Erythroblast (primary cell): ENCODE results near the gene CEP250.

Experiments used
- GATA1 ChIP-seq: IDR thresholded peaks from 2 replicates; pipeline ENCODE4 v1.6.1; 2011; ENCODE audit warnings: low read depth, mild to moderate bottlenecking, control low read depth, low read length, moderate library complexity
- POLR2A ChIP-seq: IDR thresholded peaks from 2 replicates; pipeline ENCODE4 v1.6.1; 2011; ENCODE audit warnings: mild to moderate bottlenecking, low read length

DNA sequence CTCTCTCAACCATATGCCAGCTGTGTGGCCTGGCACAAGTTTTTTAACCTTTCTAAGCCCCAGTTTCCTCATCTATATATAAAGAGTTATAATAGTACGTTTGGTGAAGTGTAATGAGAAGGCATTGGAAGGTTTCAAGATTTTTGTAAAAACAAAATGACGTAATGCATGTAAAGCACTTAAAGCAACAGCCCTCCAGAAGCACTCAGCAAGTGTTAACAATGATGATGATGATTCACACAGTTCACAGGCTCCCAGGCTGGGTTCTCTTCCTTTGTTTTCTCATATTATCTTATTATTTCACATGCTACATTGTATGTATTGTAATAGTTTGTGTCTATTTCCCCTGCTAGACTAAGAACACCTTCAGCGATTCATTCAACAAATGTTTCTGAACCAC, 6.2 kb downstream of the CEP250 start:
- no peak for TF ChIP-seq GATA1
- no peak for TF ChIP-seq POLR2A
